Trophoblast cell (in vitro differentiated cells and primary cell): ENCODE results near the gene ATP8A1.

Experiments
- DNase-seq, 2 donors: peaks; one replicate each; pipeline ENCODE4 v3.0.0-alpha.2; 2016
- H2AFZ ChIP-seq: 2 replicates; pipeline ENCODE4 v1.6.1; 2013; ENCODE audit warnings: low read length, moderate library complexity, mild to moderate bottlenecking; ENCODE audit not compliant: insufficient read depth, poor library complexity
- H2AK5ac ChIP-seq: 2 replicates; pipeline ENCODE4 v1.6.1; 2013; ENCODE audit warnings: mild to moderate bottlenecking, low read length
- H2BK120ac ChIP-seq: 2 replicates; pipeline ENCODE4 v1.6.1; 2013; ENCODE audit warnings: low read length, mild to moderate bottlenecking, moderate library complexity; ENCODE audit not compliant: insufficient read depth, poor library complexity
- H2BK12ac ChIP-seq: 2 replicates; pipeline ENCODE4 v1.6.1; 2013; ENCODE audit warnings: mild to moderate bottlenecking, low read length, moderate library complexity
- H2BK5ac ChIP-seq: 2 replicates; pipeline ENCODE4 v1.6.1; 2013; ENCODE audit warnings: low read length, low read depth, moderate library complexity, mild to moderate bottlenecking; ENCODE audit not compliant: poor library complexity
- H3K14ac ChIP-seq: 2 replicates; pipeline ENCODE4 v1.6.1; 2013; ENCODE audit warnings: mild to moderate bottlenecking, low read length
- H3K18ac ChIP-seq: 2 replicates; pipeline ENCODE4 v1.6.1; 2013; ENCODE audit warnings: mild to moderate bottlenecking, low read length
- H3K23ac ChIP-seq: 2 replicates; pipeline ENCODE4 v1.6.1; 2013; ENCODE audit warnings: low read length
- H3K27ac ChIP-seq: 2 replicates; pipeline ENCODE4 v1.5.1; 2013; ENCODE audit warnings: low read depth, mild to moderate bottlenecking, inconsistent platforms, low read length, moderate library complexity
- H3K27me3 ChIP-seq: 2 replicates; pipeline ENCODE4 v1.6.1; 2013; ENCODE audit warnings: inconsistent platforms, mild to moderate bottlenecking, low read length, moderate library complexity; ENCODE audit not compliant: insufficient read depth
- H3K36me3 ChIP-seq, 2 experiments: 1 replicate in 1 of 2; 2 replicates in 1 of 2; pipeline ENCODE4 v1.6.1; 2013; ENCODE audit warnings: low read length in 2 of 2, mild to moderate bottlenecking in 2 of 2, moderate library complexity in 1 of 2; ENCODE audit not compliant: insufficient read depth in 2 of 2, control insufficient read depth in 1 of 2
- H3K4ac ChIP-seq: 2 replicates; pipeline ENCODE4 v1.6.1; 2013; ENCODE audit warnings: low read depth, mild to moderate bottlenecking, low read length, moderate library complexity
- H3K4me1 ChIP-seq, 2 experiments: 1 replicate in 1 of 2; 2 replicates in 1 of 2; pipeline ENCODE4 v1.6.1; 2013; ENCODE audit warnings: low read length in 2 of 2, mild to moderate bottlenecking in 2 of 2, moderate library complexity in 1 of 2; ENCODE audit not compliant: insufficient read depth in 2 of 2, control insufficient read depth in 1 of 2
- H3K4me2 ChIP-seq: 2 replicates; pipeline ENCODE4 v1.6.1; 2013; ENCODE audit warnings: inconsistent platforms, mild to moderate bottlenecking, low read length, moderate library complexity
- H3K4me3 ChIP-seq: 2 replicates; pipeline ENCODE4 v1.5.1; 2013; ENCODE audit warnings: mild to moderate bottlenecking, low read depth, low read length, inconsistent platforms
- H3K79me1 ChIP-seq: one replicate; pipeline ENCODE4 v1.6.1; 2013; ENCODE audit warnings: low read length
- H3K79me2 ChIP-seq: 2 replicates; pipeline ENCODE4 v1.6.1; 2013; ENCODE audit warnings: low read length, mild to moderate bottlenecking; ENCODE audit not compliant: control insufficient read depth, insufficient read depth, poor library complexity
- H3K9ac ChIP-seq: 2 replicates; pipeline ENCODE4 v1.6.1; 2013; ENCODE audit warnings: mild to moderate bottlenecking, low read length
- H3K9me3 ChIP-seq: 2 replicates; pipeline ENCODE4 v1.6.1; 2013; ENCODE audit warnings: low read depth, mild to moderate bottlenecking, control low read depth, inconsistent platforms, low read length; ENCODE audit not compliant: insufficient read depth
- H4K12ac ChIP-seq: 2 replicates; pipeline ENCODE4 v1.6.1; 2013; ENCODE audit warnings: low read depth, mild to moderate bottlenecking, low read length, moderate library complexity
- H4K8ac ChIP-seq: 2 replicates; pipeline ENCODE4 v1.6.1; 2013; ENCODE audit warnings: low read depth, mild to moderate bottlenecking, low read length, moderate library complexity
- H4K91ac ChIP-seq: one replicate; pipeline ENCODE4 v1.6.1; 2013; ENCODE audit warnings: low read depth, mild to moderate bottlenecking, low read length, moderate library complexity
- whole genome bisulfite sequencing: extraction: QIAGEN DNeasy Blood & Tissue Kit; methylation state at CpG from one replicate; pipeline ENCODE4 v1.1.7; 2013; ENCODE audit warnings: missing lambda C conversion rate; ENCODE audit not compliant: insufficient read length, insufficient coverage; ENCODE audit errors: extremely low coverage; 5-methylcytosine and 5-hydroxymethylcytosine counted together

Gene ATP8A1

GRCh38 chr4:42480717-42481116 is 176.2 kb downstream of the ATP8A1 start:
- Histone ChIP-seq H2BK120ac (no peak overlapping the region), H2AK5ac (no peak overlapping the region), H2BK5ac (no peak overlapping the region), H3K18ac (no peak overlapping the region), H3K36me3 (no peaks in the 10 kb centered on the region), H4K8ac (no peak overlapping the region), H3K14ac (no peak overlapping the region), H3K79me2 (no peaks in the 10 kb centered on the region), H4K12ac (no peak overlapping the region), H2AFZ (no peak overlapping the region), H2BK12ac (no peak overlapping the region), H3K9me3 (no peaks in the 10 kb centered on the region), H3K4ac (no peak overlapping the region), H3K23ac (no peak overlapping the region), H3K79me1 (no peaks in the 10 kb centered on the region), H3K9ac (no peak overlapping the region), H3K4me1 (no peaks in the 10 kb centered on the region), H4K91ac (no peak overlapping the region), H3K4me2 (no peak overlapping the region), H3K27ac (no peak overlapping the region), H3K27me3 (no peaks in the 10 kb centered on the region), H3K4me3 (no peak overlapping the region)
- no CpG with 5 or more reads among the region's 1 CpG for WGBS
- DNase-seq: no peak

GRCh38 chr4:42480281-42480680 is 176.6 kb downstream of the ATP8A1 start:
- H2BK12ac ChIP-seq: no peak overlapping the region
- H4K12ac ChIP-seq: no peak overlapping the region
- no peak overlapping the region for H3K4me3 ChIP-seq
- H3K79me2 ChIP-seq: no peaks in the 10 kb centered on the region
- H4K91ac ChIP-seq: no peak overlapping the region
- no peak overlapping the region for H3K4ac ChIP-seq
- H3K4me2 ChIP-seq: no peak overlapping the region
- no peak overlapping the region for H2AK5ac ChIP-seq
- no peak overlapping the region for H4K8ac ChIP-seq
- WGBS: no CpG with 5 or more reads among the region's 1 CpG
- DNase-seq: no peak
- H3K9me3 ChIP-seq: no peaks in the 10 kb centered on the region
- H3K36me3 ChIP-seq: no peaks in the 10 kb centered on the region
- no peaks in the 10 kb centered on the region for H3K27me3 ChIP-seq
- H3K9ac ChIP-seq: no peak overlapping the region
- H3K27ac ChIP-seq: no peak overlapping the region
- no peak overlapping the region for H2AFZ ChIP-seq
- H2BK120ac ChIP-seq: no peak overlapping the region
- H3K79me1 ChIP-seq: no peaks in the 10 kb centered on the region
- H3K23ac ChIP-seq: no peak overlapping the region
- no peak overlapping the region for H3K14ac ChIP-seq
- no peaks in the 10 kb centered on the region for H3K4me1 ChIP-seq
- H2BK5ac ChIP-seq: no peak overlapping the region
- H3K18ac ChIP-seq: no peak overlapping the region

GRCh38 chr4:42478946-42479345 is 178.0 kb downstream of the ATP8A1 start:
- Histone ChIP-seq H3K9me3 (no peaks in the 10 kb centered on the region), H4K91ac (no peak overlapping the region), H2AFZ (no peak overlapping the region), H3K4ac (no peak overlapping the region), H3K9ac (no peak overlapping the region), H4K8ac (no peak overlapping the region), H3K14ac (no peak overlapping the region), H3K79me1 (no peaks in the 10 kb centered on the region), H2AK5ac (no peak overlapping the region), H3K79me2 (no peaks in the 10 kb centered on the region), H3K4me3 (no peak overlapping the region), H3K4me2 (no peak overlapping the region), H2BK120ac (no peak overlapping the region), H3K23ac (no peak overlapping the region), H3K36me3 (no peaks in the 10 kb centered on the region), H4K12ac (no peak overlapping the region), H3K4me1 (no peaks in the 10 kb centered on the region), H2BK12ac (no peak overlapping the region), H3K27ac (no peak overlapping the region), H3K27me3 (no peaks in the 10 kb centered on the region), H3K18ac (no peak overlapping the region), H2BK5ac (no peak overlapping the region)
- no peak for DNase-seq

- Histone ChIP-seq H2BK12ac (no peak overlapping the region), H3K4ac (no peak overlapping the region), H3K9ac (no peak overlapping the region), H3K27ac (no peak overlapping the region), H3K36me3 (no peaks in the 10 kb centered on the region), H4K91ac (no peak overlapping the region), H3K79me1 (no peaks in the 10 kb centered on the region), H4K8ac (no peak overlapping the region), H2BK5ac (no peak overlapping the region), H3K4me3 (no peak overlapping the region), H3K4me1 (no peaks in the 10 kb centered on the region), H3K4me2 (no peak overlapping the region), H3K9me3 (no peaks in the 10 kb centered on the region), H3K14ac (no peak overlapping the region), H3K79me2 (no peaks in the 10 kb centered on the region), H2BK120ac (no peak overlapping the region), H2AFZ (no peak overlapping the region), H4K12ac (no peak overlapping the region), H2AK5ac (no peak overlapping the region), H3K23ac (no peak overlapping the region), H3K27me3 (no peaks in the 10 kb centered on the region), H3K18ac (no peak overlapping the region)
- no CpG with 5 or more reads among the region's 2 CpGs for WGBS
- DNase-seq: no peak
Measured at GRCh38 chr4:42478509-42478908, 178.4 kb downstream of the ATP8A1 start.
